Measurements from ENCODE around the gene TJP2. TPM values are rescaled to one million over a fixed set of nuclear protein-coding genes. Genes with fewer than 3 reads are reported as not detected.

The TJP2 gene
- total and polyA plus RNA-seq, 12 donors: 24.2 to 117 (median 82.4) TPM

GRCh38 chr9:69206047-69206446, 32.0 kb downstream of the TJP2 start:
- DNase-seq (no peak), ATAC-seq (no peak)
- peaks cover 0 to 43% (median 24%) of the 10 kb centered on the region in 9 donors for H3K4me1 ChIP-seq
- peaks cover 0 to 3% (median 0%) of the 10 kb centered on the region in 9 donors for H3K36me3 ChIP-seq
- H3K27me3 ChIP-seq: no peaks in the 10 kb centered on the region
- no peaks in the 10 kb centered on the region for H3K9me3 ChIP-seq
- 89 to 93% methylated on average over 5 of the region's 5 CpGs for WGBS, 2 donors
- H3K27ac ChIP-seq: peak overlapping the region in 5 of 10 donors; percentile 1 to 39 (median 7)
- no peak overlapping the region for H3K4me3 ChIP-seq
- intact Hi-C loops (cut with DNase I): no loop called here
- TF ChIP-seq, protein P1, sequence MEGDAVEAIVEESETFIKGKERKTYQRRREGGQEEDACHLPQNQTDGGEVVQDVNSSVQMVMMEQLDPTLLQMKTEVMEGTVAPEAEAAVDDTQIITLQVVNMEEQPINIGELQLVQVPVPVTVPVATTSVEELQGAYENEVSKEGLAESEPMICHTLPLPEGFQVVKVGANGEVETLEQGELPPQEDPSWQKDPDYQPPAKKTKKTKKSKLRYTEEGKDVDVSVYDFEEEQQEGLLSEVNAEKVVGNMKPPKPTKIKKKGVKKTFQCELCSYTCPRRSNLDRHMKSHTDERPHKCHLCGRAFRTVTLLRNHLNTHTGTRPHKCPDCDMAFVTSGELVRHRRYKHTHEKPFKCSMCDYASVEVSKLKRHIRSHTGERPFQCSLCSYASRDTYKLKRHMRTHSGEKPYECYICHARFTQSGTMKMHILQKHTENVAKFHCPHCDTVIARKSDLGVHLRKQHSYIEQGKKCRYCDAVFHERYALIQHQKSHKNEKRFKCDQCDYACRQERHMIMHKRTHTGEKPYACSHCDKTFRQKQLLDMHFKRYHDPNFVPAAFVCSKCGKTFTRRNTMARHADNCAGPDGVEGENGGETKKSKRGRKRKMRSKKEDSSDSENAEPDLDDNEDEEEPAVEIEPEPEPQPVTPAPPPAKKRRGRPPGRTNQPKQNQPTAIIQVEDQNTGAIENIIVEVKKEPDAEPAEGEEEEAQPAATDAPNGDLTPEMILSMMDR (IDR thresholded peaks at IDR 0.05): no peak

- ATAC-seq: peak in 7 of 8 donors; percentile 38 to 79 (median 68)
- DNase-seq: peak; percentile 23 to 38
- H3K9me3 ChIP-seq: no peaks in the 10 kb centered on the region
- peak overlapping the region in 7 of 10 donors; percentile 3 to 67 (median 36) for H3K27ac ChIP-seq
- H3K4me3 ChIP-seq: no peak overlapping the region
- no peaks in the 10 kb centered on the region for H3K27me3 ChIP-seq
- H3K4me1 ChIP-seq: peaks cover 0 to 58% (median 33%) of the 10 kb centered on the region in 9 donors
- intact Hi-C loops (cut with DNase I): no loop called here
- no peaks in the 10 kb centered on the region for H3K36me3 ChIP-seq
- WGBS, 2 donors: 42 to 49% methylated on average over 6 of the region's 6 CpGs
- TF ChIP-seq, protein P1 (IDR thresholded peaks at IDR 0.05): peak in 3 of 9 donors; percentile 31 to 42 (median 33)
These were observed 33.4 kb downstream of the TJP2 start for GRCh38 chr9:69207503-69207902.

GRCh38 chr9:69211424-69212036, 37.5 kb downstream of the TJP2 start:
- intact Hi-C loops (cut with DNase I): loop anchor here in 1 of 10 donors (10.0 kb wide), 1 partner anchor 113 kb away; the partner anchor contains the start of gene ENTREP1
- peak overlapping the region in 9 of 10 donors; percentile 7 to 93 (median 86) for H3K27ac ChIP-seq
- WGBS, 2 donors: 49 to 60% methylated on average over 3 of the region's 3 CpGs

GRCh38 chr9:69213647-69214046, 39.6 kb downstream of the TJP2 start:
- 49 to 73% methylated on average over 5 of the region's 5 CpGs for WGBS, 2 donors
- Histone ChIP-seq H3K36me3 (peaks cover 0 to 32% (median 11%) of the 10 kb centered on the region in 9 donors), H3K27me3 (no peaks in the 10 kb centered on the region), H3K27ac (peak overlapping the region in 9 of 10 donors; percentile 0 to 93 (median 86)), H3K4me3 (peak overlapping the region in 2 of 10 donors; percentile 16 to 36), H3K4me1 (peaks cover 0 to 60% (median 28%) of the 10 kb centered on the region in 9 donors), H3K9me3 (no peaks in the 10 kb centered on the region)
- intact Hi-C loops (cut with DNase I): loop anchor here in 1 of 10 donors (10.0 kb wide), 1 partner anchor 111 kb away; the partner anchor contains the start of gene ENTREP1
- TF ChIP-seq, protein P1 (IDR thresholded peaks at IDR 0.05): no peak
- ATAC-seq (peak in 2 of 8 donors; percentile 21 to 35), DNase-seq (no peak)

More at GRCh38 chr9:69211424-69212036, 37.5 kb downstream of the TJP2 start:
- Histone ChIP-seq H3K4me1 (peaks cover 0 to 69% (median 28%) of the 10 kb centered on the region in 9 donors), H3K9me3 (no peaks in the 10 kb centered on the region), H3K27me3 (no peaks in the 10 kb centered on the region), H3K36me3 (peaks cover 0 to 11% (median 0%) of the 10 kb centered on the region in 9 donors), H3K4me3 (peak overlapping the region in 1 of 10 donors; percentile 36)
- ATAC-seq: peak in 6 of 8 donors; percentile 17 to 55 (median 28)
- TF ChIP-seq, protein P1 (IDR thresholded peaks at IDR 0.05): no peak
- no peak for DNase-seq

Data from heart right ventricle (tissue), 16 donors.